ENCODE measurements around the gene GPC5. TPM values are rescaled to one million over a fixed set of nuclear protein-coding genes. Genes with fewer than 3 reads are reported as not detected.

Gene GPC5
- total and polyA plus RNA-seq, 2 of the 13 experiments (the other 11 are each of a cell fraction or from before 2014, with no cell fraction given), result 0.02 to 0.07 TPM

DNA sequence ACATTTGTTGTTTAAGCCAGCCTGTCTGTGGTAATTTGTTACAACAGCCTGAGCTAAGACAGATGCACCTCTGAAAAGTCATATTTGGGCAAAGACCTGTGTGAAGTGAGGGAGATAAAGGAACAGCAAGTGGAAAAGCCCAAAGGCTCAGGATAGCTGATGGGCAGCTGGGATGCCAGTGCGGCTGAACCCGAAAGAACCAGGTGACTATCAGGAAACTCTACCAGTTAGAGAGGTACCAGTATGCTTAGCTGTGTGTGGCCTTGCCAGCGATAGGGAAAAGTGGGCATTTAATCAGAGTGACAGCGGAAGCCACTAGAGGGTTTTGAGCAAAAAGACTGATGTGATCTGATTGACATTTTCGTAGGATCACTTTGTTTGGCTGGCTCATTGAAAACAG is 1063.4 kb downstream of the GPC5 start:
- intact Hi-C loops (cut with micrococcal nuclease; ENCODE audit: unreplicated experiment), result no loop called here
- POLR2A ChIA-PET, result no interaction called here
- Histone ChIP-seq H3K27me3 (ENCODE audit: control insufficient read depth in 1 of 2, insufficient read depth in 2 of 2, low read length in 2 of 2) (no peaks in the 10 kb centered on the region), H3K79me2 (ENCODE audit: insufficient read depth, low read length) (no peaks in the 10 kb centered on the region), H3K4me2 (ENCODE audit: low read depth, low read length) (no peak overlapping the region), H4K20me1 (ENCODE audit: insufficient read depth, low read length) (no peaks in the 10 kb centered on the region), H3K4me1 (ENCODE audit: insufficient read depth, low read length) (no peaks in the 10 kb centered on the region), H3K9me3 (ENCODE audit: low read length) (no peaks in the 10 kb centered on the region), H3K4me3 (replicated peaks in 1 of 3; ENCODE audit: insufficient read depth in 1 of 3, low read depth in 2 of 3, low read length in 3 of 3) (no peak overlapping the region), H2AFZ (ENCODE audit: low read length) (no peak overlapping the region), H3K36me3 (replicated peaks in 1 of 2; ENCODE audit: control insufficient read depth in 1 of 2, insufficient read depth in 2 of 2, low read length in 2 of 2) (no peaks in the 10 kb centered on the region), H3K9ac (ENCODE audit: insufficient read depth, low read depth, low read length) (no peak overlapping the region), H3K27ac (ENCODE audit: extremely low read length, insufficient read depth, low read length) (no peak overlapping the region)
- no TSS peak for BruUV-seq (replicated peaks)
- TF ChIP-seq, protein P1, sequence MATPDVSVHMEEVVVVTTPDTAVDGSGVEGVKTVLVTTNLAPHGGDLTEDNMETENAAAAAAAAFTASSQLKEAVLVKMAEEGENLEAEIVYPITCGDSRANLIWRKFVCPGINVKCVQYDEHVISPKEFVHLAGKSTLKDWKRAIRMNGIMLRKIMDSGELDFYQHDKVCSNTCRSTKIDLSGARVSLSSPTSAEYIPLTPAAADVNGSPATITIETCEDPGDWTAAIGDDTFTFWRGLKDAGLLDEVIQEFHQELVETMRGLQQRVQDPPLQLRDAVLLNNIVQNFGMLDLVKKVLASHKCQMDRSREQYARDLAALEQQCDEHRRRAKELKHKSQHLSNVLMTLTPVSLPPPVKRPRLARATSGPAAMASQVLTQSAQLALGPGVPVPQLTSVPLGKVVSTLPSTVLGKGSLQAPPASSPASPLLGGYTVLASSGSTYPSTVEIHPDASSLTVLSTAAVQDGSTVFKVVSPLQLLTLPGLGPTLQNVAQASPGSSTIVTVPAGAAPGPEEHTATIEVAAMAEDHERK (CRISPR knock-in tag; IDR thresholded peaks at IDR 0.05; ENCODE audit: low read depth), result no peak
- TF ChIP-seq NKX3-1 (CRISPR knock-in tag; IDR thresholded peaks at IDR 0.05), result no peak
- no peak for TF ChIP-seq NR2F2 (IDR thresholded peaks at IDR 0.05; ENCODE audit: borderline replicate concordance, low read depth)
- TF ChIP-seq NR3C1 (CRISPR knock-in tag; IDR thresholded peaks at IDR 0.05), result no peak
- no peak for TF ChIP-seq PAF1 (CRISPR knock-in tag; IDR thresholded peaks at IDR 0.05)
- no peak for TF ChIP-seq ARHGAP35 (CRISPR knock-in tag; IDR thresholded peaks at IDR 0.05; ENCODE audit: borderline replicate concordance)
- no peak for TF ChIP-seq PRPF4 (IDR thresholded peaks at IDR 0.05; ENCODE audit: low read depth, low read length, poor library complexity, severe bottlenecking)
- no peak for TF ChIP-seq HMGA1 (CRISPR knock-in tag; conservative IDR thresholded peaks at IDR 0.05)
- no peak for TF ChIP-seq ZNF558 (CRISPR knock-in tag; IDR thresholded peaks at IDR 0.05; ENCODE audit: borderline replicate concordance)
- no peak for TF ChIP-seq RARA (CRISPR knock-in tag; IDR thresholded peaks at IDR 0.05)
- TF ChIP-seq, protein P2, sequence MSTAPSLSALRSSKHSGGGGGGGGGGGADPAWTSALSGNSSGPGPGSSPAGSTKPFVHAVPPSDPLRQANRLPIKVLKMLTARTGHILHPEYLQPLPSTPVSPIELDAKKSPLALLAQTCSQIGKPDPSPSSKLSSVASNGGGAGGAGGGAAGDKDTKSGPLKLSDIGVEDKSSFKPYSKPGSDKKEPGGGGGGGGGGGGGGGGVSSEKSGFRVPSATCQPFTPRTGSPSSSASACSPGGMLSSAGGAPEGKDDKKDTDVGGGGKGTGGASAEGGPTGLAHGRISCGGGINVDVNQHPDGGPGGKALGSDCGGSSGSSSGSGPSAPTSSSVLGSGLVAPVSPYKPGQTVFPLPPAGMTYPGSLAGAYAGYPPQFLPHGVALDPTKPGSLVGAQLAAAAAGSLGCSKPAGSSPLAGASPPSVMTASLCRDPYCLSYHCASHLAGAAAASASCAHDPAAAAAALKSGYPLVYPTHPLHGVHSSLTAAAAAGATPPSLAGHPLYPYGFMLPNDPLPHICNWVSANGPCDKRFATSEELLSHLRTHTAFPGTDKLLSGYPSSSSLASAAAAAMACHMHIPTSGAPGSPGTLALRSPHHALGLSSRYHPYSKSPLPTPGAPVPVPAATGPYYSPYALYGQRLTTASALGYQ (CRISPR knock-in tag; IDR thresholded peaks at IDR 0.05), result no peak
- TF ChIP-seq SKI (IDR thresholded peaks at IDR 0.05; ENCODE audit: partially characterized antibody), result no peak
- TF ChIP-seq, protein P3, sequence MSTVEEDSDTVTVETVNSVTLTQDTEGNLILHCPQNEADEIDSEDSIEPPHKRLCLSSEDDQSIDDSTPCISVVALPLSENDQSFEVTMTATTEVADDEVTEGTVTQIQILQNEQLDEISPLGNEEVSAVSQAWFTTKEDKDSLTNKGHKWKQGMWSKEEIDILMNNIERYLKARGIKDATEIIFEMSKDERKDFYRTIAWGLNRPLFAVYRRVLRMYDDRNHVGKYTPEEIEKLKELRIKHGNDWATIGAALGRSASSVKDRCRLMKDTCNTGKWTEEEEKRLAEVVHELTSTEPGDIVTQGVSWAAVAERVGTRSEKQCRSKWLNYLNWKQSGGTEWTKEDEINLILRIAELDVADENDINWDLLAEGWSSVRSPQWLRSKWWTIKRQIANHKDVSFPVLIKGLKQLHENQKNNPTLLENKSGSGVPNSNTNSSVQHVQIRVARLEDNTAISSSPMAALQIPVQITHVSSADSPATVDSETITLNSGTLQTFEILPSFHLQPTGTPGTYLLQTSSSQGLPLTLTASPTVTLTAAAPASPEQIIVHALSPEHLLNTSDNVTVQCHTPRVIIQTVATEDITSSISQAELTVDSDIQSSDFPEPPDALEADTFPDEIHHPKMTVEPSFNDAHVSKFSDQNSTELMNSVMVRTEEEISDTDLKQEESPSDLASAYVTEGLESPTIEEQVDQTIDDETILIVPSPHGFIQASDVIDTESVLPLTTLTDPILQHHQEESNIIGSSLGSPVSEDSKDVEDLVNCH (CRISPR knock-in tag; IDR thresholded peaks at IDR 0.05), result no peak
- TF ChIP-seq DPF2 (CRISPR knock-in tag; IDR thresholded peaks at IDR 0.05; ENCODE audit: borderline replicate concordance, low read depth), result no peak
- no peak for TF ChIP-seq ZNF839 (CRISPR knock-in tag; IDR thresholded peaks at IDR 0.05; ENCODE audit: borderline replicate concordance)
- TF ChIP-seq, protein P4, sequence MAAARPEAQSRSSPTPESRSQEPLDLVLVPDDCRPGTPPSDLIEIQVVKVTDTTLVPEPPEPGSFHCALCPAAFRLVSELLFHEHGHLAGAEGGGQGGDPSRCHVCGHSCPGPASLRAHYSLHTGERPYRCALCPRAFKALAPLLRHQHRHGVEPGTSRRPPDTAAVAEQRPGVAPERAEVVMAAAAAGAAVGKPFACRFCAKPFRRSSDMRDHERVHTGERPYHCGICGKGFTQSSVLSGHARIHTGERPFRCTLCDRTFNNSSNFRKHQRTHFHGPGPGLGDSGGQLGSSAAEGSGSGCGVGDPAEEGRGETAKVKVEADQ (CRISPR knock-in tag; IDR thresholded peaks at IDR 0.05; ENCODE audit: borderline replicate concordance), result no peak
- CTCF ChIA-PET (ENCODE audit: low intra/inter-chr PET ratio, low total read pairs), result no interaction called here
- ATAC-seq (no peak), FAIRE-seq (no peak), DNase-seq (ENCODE audit: low spot score) (no peak)
- in situ Hi-C loops (cut with HindIII; ENCODE audit: extremely low pct_ligation_motif_present, low pct_unique_long_range_greater_than_20kb), result no loop called here
- WGBS (ENCODE audit: low lambda C conversion rate), result 50% methylated on average over 5 of the region's 5 CpGs

Data from HepG2 (cell line).